Skin epidermis (tissue), 12 donors: Measurements from ENCODE around the gene CASP10.

Experiments used
- H3K27ac ChIP-seq, 21 experiments: fragments of 200-600 bp; sonication (generic) in 11 of 21; one replicate each; pipeline ENCODE4 v1.5.0; 2020; ENCODE audit warnings: mild to moderate bottlenecking in 3 of 21, inconsistent platforms in 2 of 21, moderate library complexity in 2 of 21
- H3K4me3 ChIP-seq, 7 experiments: fragments of 200-600 bp; sonication (generic) in 2 of 7; one replicate each; pipeline ENCODE4 v1.5.0; 2020; ENCODE audit warnings: inconsistent platforms in 2 of 7, mild to moderate bottlenecking in 2 of 7, moderate library complexity in 1 of 7

CASP10 gene

DNA sequence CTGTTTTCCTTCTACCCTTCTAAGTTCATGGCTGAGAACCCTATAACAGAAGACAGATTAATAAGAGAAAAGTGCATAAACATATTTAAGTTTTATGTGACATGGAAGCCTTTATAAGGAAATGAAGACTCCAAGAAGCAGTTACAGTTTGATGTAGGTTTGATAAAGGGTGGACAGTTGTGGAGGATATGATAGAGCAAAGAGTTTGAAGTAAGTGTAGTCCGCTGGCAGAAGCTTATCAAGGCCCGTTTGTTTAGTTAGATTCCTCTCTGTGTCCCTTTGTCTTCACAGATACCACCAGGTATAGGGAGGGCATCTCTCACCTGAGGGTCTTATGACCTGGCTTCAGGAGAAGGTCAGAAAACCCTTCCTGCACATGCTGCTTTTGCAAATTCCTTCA, 66.9 kb downstream of the CASP10 start:
- Histone ChIP-seq H3K4me3 (no peak overlapping the region), H3K27ac (no peak overlapping the region)

DNA sequence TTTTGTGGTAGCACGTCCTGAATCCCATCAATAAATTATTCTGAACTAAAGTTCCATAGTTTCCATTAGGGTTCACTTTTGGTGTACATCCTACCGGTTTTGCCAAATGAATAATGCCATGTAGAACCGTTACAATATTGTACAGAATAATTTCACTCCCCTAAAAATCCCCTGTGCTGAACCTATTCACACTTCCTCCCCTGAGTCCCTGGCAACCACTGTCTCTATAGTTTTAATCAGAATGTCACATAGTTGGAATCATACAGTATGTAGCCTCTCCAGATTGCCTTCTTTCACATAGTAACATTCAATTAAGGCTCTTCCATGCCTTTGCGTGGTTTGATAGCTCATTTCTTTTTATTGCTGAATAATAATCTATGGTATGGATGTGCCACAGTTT, 67.8 kb downstream of the CASP10 start:
- no peak overlapping the region for H3K4me3 ChIP-seq
- no peak overlapping the region for H3K27ac ChIP-seq

DNA sequence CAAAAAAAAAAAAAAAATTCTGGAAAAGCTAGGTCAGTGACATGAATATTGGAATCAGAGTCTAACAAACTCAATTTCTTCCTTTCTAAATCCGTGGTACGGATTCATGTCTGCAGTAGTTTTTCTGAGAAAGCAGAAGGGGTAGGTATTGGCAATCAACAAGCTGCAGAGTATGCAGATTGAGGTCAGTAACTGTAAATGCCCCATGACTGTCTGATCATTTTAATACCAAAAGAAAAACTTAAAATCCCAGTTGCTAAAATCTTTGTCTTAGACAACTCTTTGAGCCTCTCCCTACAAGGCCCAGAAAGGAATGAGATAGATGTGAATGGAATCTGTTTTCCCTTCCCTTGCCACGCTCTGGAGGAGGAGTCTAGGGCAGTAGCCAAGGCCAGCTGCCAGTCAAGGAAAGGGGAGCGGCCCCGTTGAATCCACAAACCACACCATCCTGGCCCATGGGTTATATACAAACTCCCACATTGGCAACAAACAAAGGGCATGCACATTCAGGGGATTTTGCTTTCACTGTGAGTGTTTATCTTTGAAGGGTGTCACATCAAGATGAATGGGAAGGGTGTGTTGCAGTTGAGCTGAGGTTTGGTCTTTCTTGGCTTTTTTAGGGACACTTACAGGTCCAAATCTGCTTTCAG, 71.3 kb downstream of the CASP10 start:
- peak overlapping the region in 13 of 21 experiments; percentile 22 to 96 (median 43) for H3K27ac ChIP-seq
- no peak overlapping the region for H3K4me3 ChIP-seq

DNA sequence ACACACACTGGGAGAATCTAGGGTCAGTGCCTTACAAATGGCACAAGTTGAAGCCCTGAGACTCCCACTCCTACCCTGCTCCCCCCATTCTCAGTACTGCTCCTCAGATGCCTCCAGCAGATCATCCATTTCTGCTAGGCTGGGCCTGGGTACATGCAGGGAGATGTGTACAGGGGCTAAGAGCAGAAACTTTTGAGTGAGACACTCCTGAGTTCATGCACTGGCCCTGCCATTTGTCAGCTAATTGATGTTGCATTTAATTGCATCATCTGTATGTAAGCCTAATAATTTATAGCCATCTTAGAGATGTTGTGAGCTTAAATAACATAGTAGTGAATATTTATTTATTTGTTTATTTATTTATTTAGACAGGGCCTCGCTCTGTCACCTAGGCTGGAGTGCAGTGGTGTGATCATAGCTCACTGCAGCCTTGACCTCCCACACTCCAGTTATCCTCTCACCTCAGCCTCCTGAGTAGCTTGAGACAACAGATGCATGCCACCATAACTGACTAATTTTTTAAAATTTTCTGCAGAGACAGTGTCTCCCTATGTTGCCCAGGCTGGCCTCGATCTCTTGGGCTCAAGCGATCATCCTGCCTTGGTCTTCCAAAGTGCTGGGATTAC, 72.6 kb downstream of the CASP10 start:
- no peak overlapping the region for H3K4me3 ChIP-seq
- H3K27ac ChIP-seq = peak overlapping the region in 6 of 21 experiments; percentile 20 to 97 (median 56)

DNA sequence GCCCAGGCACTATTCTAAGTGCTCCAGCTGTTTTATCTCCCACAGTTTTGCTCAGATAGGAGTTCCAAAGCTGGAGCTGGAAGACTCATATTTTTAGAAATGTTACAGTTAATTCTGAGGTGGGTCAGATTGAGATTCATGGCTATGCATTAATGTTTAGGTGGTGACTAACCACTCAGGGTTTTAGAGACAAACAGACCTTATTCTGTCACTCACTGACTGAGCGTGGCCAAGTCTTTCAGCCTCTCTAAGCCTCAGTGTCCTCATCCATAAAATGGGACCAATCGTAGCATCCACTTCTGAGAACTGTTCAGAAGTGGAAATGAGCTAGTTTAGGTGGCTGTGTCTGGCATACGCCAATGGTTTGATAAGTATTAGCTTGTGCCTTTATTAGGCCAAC, 73.1 kb downstream of the CASP10 start:
- H3K27ac ChIP-seq = peak overlapping the region in 7 of 21 experiments; percentile 85 to 97 (median 95)

DNA sequence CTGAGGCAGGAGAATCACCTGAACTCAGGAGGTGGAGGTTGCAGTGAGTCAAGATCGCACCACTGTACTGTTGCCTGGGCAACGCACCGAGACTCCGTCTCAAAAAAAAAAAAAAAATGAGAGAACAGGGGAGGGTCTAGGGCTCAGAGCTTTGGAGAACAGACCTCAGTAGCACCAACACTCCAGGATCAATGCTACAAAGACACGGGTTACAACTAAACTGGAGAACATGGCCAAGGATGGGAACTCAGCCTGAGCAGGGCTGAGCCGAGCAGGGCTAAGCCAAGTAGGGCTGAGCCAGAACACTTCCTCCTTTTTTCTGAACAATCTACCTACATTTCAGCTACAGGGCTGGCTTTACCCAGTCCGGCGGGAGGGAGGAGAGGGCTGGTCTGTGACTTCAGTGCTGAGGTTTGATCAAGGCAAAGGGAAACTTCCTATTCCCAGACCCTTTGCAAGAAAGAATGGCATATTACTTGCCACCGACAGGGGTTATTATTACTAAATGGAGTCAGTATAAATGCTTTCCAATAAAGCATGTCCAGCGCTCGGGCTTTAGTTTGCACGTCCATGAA, 74.5 kb downstream of the CASP10 start:
- Histone ChIP-seq H3K27ac (peak overlapping the region in 20 of 21 experiments; percentile 84 to 97 (median 90)), H3K4me3 (peak overlapping the region; percentile 42 to 53 (median 45))

More for the DNA sequence above, 73.1 kb downstream of the CASP10 start:
- no peak overlapping the region for H3K4me3 ChIP-seq

DNA sequence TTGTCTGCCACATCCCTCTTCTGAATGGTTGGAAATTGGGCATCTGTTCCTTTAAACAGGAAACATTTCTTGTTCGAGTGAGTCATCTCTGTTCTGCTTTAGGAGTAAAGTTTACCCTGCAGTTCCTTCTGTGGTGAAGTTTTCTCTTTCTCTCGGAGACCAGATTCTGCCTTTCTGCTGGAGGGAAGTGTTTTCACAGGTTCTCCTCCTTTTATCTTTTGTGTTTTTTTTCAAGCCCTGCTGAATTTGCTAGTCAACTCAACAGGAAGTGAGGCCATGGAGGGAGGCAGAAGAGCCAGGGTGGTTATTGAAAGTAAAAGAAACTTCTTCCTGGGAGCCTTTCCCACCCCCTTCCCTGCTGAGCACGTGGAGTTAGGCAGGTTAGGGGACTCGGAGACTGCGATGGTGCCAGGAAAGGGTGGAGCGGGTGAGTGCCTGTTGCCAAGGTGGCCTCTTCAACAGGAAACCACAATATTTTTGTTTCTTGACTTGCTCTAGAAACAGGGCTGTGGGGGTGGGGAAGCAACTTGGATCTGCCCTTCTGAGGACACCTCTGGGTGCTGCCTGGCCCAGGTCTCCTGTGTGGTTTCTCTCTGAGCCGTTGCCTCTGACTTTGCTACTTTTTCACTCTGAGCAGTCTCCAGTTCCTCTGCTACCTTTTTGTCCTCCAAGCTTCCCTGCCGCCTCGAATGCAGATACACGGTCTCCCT, 75.2 kb downstream of the CASP10 start:
- peak overlapping the region; percentile 42 to 53 (median 45) for H3K4me3 ChIP-seq
- peak overlapping the region; percentile 67 to 97 (median 89) for H3K27ac ChIP-seq

DNA sequence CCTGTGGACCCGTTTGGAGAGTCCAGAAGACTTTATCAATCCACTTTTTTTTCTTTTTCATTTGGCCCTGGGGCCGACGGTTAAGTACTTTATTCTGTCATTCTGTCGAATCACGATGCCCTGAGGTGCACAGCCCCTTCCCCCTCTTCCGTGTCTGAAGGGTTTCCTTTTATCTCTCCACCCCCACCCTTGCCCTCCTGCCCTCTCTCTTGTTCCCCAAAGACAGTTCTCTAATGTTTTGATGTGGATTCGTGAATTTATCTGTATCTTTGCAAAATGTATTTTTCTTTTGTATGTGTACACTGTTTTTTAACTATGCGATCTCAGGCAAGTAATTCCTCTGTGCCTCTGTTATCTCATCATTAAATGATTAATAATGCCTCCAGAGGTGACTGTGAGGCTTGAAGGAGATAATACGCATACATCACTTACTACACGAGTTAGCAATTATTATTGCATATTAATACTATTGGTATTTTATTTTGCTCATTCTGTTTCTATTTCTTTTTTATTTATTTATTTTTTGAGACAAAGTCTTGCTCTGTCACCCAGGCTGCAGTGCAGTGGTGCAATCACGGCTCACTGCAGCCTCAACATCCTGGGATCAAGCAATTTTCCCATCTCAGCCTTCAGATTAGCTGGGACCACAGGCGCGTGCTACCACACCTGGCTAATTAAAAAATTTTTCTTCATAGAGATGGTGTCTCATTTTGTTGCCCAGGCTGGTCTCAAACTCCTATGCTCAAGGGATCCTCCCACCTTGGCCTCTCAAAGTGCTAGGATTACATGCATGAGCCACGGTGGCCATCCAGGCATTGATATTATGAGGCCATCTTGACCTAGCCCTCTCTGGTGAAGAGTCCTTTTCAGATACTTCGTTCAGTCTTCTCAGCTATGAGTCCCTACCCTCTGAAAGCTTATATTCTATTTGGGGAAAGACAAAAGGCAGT, 76.0 kb downstream of the CASP10 start:
- H3K4me3 ChIP-seq = peak overlapping the region; percentile 42 to 53 (median 45)
- peak overlapping the region; percentile 67 to 97 (median 89) for H3K27ac ChIP-seq

DNA sequence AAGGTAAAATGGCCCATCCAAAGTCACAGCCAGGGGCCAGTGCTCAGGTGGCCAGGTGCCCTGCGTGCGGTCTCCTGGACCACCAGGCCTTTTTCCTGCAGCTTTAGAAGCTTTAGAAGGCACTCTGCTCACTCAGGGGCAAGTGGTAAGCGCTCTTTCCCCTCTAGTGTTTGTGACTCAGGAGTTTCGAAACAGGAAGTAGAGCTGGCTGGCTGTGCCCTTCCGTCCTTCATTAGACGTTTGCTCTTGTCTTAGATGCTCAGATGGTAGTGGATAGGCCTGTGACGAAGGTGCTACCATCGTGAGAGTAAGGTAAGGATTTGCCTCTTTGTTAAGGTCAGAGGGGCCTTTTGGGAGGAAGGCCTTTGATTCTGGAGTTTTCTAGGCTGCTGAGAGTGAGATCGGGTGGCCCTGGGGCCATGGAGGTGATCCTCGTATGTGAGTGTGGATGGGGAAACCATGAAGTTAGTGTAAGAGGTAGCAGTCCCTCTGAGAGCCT, 77.4 kb downstream of the CASP10 start, which contains the start of gene CASP8:
TSS of gene CASP8 (plus strand) at position 235 of the 499 bp plus-strand sequence. CDS start 5,951 bp downstream, outside the sequence.
- peak within 1 kb of the TSS in 20 of 21 experiments; percentile 3 to 97 (median 88) for H3K27ac ChIP-seq
- H3K4me3 ChIP-seq = peak within 1 kb of the TSS; percentile 22 to 53 (median 29)

DNA sequence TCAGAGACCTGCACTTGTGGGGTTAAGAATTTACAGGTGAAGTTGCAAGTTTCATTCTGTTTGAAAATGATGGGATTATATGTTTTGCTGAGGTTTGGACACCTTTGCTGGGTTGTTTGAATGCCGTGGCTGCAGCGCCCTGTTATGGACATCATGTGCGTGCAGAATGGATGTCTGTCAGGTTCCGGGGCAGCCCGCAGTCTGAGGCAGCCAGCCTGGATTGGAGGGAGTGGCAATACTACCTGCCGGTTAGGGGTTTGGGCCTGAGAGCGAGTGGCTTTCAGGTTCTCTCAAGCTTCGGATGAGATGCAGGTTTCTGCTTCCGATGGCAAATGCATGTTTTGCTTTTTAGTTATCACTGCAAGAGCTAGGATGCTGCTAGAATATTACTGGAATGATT, 78.5 kb downstream of the CASP10 start:
- peak overlapping the region in 13 of 21 experiments; percentile 28 to 97 (median 91) for H3K27ac ChIP-seq

DNA sequence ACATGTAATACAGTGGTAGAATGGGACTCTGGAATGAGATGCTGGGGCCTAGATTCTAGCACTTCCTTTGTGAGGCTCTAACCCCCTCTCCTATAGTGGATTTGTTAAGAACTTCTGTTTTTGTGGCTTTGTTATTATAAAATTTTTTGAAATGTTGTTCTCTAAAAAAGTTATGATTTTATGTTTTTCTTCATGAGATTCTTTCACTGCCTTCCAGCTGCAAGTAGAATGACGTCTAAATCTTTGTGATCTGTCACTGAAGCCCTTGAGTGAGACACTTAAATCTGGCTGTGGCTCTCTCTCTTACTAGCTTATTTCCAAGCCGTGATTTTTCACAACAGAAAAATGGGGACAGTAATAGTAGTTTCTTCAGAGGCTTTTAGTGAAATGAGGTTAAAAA, 79.0 kb downstream of the CASP10 start:
- H3K4me3 ChIP-seq = peak overlapping the region; percentile 22 to 42 (median 29)

More for the DNA sequence above, 78.5 kb downstream of the CASP10 start:
- H3K4me3 ChIP-seq = peak overlapping the region; percentile 22 to 42 (median 29)

DNA sequence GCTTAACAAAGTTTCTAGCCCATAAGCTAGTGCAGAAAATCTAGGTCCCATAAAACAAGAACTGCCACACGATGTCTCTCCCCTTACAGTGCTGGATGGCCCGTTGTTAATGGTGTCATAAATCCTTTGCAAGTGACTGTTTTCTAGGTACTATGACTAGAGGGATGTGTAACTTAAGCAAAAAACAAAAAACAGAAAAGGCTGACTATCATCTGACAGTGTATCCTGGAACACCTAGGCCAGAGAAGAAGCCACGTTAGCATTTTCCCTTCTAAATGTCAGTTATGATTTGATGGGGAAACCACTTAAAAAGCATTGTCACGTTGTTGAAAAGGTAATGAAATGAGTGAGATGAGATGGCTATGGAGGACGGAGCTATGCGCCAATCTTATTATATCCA, 79.8 kb downstream of the CASP10 start:
- no peak overlapping the region for H3K4me3 ChIP-seq
- H3K27ac ChIP-seq = peak overlapping the region in 3 of 21 experiments; percentile 35 to 96 (median 95)

More for the DNA sequence above, 79.0 kb downstream of the CASP10 start:
- peak overlapping the region in 13 of 21 experiments; percentile 28 to 97 (median 91) for H3K27ac ChIP-seq

DNA sequence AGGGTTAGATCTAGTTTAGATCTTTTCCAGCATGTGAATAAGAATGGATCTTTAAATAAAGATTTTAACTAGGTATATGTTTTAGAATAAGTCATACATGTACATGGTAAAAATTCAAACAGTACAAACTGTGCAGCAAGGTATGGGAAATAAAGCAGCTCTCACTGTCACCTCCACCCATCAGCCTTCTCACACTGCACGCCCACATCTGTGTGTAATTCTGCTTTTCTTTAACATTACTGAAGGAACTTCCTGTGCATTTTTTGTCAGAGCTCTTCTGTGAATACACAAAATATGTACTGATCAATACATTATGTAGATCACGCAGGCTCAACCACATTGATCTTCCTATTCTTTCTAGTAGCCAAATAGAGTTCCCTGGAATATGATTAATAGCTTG, 80.8 kb downstream of the CASP10 start:
- H3K27ac ChIP-seq = peak overlapping the region in 1 of 21 experiments; percentile 96
- no peak overlapping the region for H3K4me3 ChIP-seq

DNA sequence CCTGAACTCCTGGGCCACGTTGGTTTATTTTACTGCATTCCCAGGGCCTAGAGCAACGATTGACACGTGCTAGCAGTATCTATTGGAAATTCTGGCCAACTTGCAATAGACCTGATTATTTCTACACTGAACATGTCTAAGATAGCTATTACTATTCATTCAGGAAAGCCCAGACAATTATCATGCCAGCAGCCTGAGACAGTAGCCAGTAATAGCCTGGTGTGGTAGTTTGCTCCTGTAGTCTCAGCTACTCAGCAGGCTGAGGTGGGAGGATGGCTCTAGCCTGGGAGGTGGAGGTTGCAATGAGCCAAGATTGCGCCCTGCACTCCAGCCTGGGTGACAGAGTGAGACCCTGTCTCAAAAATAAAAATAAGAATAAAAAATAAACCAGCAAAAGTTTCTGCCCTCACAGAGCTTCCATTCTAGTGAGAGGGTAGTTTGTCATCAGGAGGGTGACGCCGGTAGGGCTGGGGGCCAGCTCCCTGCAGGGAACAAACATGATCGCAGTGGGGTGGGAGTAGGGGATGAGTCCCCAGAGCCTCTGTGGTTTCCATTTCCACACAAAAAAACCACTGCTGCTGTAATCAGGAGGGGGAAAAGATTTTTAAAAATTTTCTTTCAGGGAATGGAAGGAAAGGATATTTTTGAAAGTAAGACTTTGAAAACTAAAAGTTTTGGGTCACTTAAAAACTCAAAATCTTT, 81.7 kb downstream of the CASP10 start:
- no peak overlapping the region for H3K4me3 ChIP-seq
- no peak overlapping the region for H3K27ac ChIP-seq

DNA sequence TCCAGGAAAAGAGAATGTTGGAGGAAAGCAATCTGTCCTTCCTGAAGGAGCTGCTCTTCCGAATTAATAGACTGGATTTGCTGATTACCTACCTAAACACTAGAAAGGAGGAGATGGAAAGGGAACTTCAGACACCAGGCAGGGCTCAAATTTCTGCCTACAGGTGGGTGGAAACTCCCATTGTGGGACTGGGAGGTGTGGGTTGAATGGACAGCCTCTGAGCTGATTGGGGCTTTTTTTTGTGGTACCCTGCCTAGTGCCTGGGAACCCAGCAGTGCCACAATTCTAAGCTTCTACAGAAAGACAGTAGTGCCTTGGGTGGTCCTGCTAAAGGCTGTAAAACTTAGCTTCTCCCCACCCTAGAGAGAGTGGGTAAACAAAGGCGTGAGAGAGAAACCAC, 83.7 kb downstream of the CASP10 start:
- H3K4me3 ChIP-seq = no peak overlapping the region
- H3K27ac ChIP-seq = peak overlapping the region in 1 of 21 experiments; percentile 34

DNA sequence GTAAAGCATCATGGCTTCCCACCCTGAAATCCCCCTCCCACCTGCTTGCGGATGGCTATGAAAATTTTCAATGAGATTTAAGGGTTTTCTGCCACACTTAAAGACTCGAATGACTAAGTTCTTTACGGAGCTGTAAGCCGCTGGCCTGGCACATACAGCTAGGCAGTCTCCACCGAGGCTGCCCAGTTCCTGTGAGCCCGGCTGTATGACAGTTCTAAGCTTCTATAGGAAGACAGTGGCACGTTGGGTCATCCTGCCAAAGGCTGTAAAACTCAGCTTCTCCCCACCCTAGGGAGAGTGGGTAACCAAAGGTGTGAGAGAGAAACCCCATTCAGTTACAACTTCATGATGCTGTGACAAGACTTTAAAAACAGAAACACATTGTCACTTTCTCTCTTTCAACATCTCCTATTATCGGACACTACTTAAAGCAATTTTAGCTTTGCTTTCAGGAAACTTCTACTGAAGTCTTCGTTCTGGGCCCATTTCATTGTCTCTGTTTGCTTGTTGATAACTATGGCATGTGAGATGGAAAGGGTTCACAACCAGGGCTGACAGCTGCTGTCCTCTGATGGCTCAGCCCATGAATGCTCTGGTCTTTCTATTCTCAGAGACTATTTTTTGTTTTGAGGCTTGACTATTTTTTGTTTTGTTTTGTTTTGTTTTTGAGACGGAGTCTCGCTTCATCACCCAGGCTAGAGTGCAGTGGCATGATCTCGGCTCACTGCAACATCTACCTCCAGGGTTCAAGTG, 84.5 kb downstream of the CASP10 start:
- H3K27ac ChIP-seq = no peak overlapping the region

DNA sequence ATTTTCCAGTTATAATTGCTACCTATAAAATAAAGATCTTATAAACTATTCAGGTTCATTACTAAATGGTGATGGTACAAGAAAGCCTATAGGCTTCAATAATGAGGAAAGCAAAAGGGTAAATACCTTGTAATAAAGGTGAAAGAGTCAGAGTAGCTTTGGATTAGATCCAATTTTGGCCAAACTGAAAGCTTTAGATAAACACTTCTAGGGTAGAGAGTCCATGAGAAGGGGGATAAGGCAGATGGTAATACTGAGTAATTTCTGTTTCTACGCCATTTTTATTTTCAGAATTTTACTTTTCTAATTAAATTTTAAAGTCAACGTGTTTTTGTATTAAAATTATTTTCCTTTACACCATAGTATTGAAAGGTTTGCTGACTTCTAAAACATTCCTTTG, 86.8 kb downstream of the CASP10 start:
- no peak overlapping the region for H3K27ac ChIP-seq
- no peak overlapping the region for H3K4me3 ChIP-seq

More for the DNA sequence above, 84.5 kb downstream of the CASP10 start:
- no peak overlapping the region for H3K4me3 ChIP-seq
